Fibroblast of the aortic adventitia (primary cell): ENCODE data around the gene ASIC4. TPM values are rescaled to one million over a fixed set of nuclear protein-coding genes. Genes with fewer than 3 reads are reported as not detected.

Source experiments
- DNase-seq: peaks from one replicate; pipeline ENCODE4 v3.0.0-alpha.2; 2010; ENCODE audit warnings: low read depth
- H3K4me3 ChIP-seq: 2 replicates; pipeline ENCODE4 v1.5.1; 2011; ENCODE audit warnings: low read depth, mild to moderate bottlenecking, control low read depth, low read length, moderate library complexity
- CTCF ChIP-seq: IDR thresholded peaks from 2 replicates; pipeline ENCODE4 v1.5.1; 2011; ENCODE audit warnings: mild to moderate bottlenecking, low read length, control low read depth, inconsistent platforms; ENCODE audit not compliant: insufficient read depth
- total RNA-seq: library from RNA; depleted of rRNA; stranded (reverse); fragments of >200 nt; gene quantifications from 2 replicates; pipeline ENCODE4 v1.2.3, GENCODE V29; 2012; ENCODE audit warnings: low replicate concordance

Gene ASIC4
- total RNA-seq, 1 donor, result not detected

DNA sequence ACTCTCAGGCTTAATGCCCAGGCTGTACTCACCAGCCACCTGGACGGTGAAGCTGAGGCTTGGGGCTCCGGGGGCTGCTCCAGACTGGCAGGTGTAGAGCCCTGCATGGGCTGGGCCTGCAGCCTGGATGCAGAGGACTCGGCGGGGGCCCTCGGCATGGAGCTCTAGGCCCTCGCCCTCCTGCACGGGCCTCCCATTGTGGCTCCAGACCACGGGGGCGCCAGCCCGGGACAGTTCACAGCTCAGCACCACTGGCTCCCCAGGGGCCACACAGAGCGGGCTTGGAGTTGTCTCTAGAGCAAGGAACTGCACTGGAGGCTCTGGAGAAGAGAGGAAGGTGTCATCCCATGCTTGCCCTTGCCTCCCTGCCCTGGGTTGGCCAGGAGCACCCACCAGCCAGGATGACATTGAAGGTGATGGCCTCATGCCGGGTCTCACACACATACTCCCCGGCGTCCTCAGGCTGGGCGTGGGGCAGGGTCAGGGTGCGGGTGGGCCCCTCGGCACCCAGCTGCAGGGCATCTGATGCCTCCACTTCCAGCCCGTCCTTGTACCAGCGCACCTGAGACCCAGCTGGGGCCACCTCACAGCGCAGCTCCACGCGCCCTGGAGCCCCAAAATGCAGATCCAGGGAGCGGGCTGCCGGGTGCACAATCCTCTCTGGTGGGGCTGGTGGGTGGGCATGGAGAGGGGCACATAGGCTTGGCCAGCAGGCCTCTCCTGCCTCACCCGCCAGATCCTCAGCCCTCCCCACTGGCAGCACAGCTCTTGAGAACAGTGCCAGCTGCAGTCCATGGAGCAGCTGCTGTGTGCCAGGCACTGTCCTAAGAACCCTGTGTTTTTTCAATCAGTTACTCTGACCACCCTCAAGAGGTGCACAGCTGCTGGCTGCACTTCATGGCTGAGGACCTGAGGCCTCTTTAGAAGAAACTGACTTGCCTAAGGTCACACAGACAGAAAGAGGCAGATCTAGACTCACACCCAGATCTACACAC, 43.8 kb downstream of the ASIC4 start:
- no peak for TF ChIP-seq CTCF
- DNase-seq, result no peak
- H3K4me3 ChIP-seq, result no peak overlapping the region

DNA sequence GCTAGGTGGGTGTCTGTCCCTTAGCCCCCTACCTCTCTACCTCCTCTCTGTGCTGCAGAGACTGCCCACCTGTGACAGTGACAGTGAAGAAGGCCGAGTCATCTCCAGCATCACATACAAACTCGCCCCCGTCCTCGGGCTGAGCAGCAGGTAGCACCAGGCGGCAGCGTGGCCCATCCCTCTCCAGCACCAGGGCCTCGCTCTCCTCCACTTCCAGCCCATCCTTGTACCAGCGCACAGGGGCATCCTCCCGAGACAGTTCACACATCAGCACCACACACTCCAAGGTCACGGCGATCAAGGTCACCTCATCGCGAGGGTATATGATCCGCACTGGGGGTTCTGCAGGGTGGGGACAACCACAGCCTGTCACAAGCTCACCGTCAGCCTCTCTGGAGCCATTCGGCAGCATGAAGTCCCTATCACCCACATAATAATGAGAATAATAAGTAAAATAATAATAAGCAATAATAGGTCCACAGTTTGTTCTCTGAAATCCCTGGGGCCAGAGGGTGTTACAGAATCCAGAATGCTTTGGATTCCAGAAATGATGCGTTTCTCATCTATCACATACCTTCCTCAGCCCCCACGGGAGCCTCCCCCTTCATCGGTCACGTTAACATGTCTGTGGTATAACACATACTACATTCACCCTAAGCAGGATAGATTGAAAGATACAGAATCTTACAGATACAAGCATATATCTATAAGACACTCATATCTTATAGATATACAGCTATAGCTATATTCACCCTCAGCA, 45.1 kb downstream of the ASIC4 start:
- no peak for TF ChIP-seq CTCF
- H3K4me3 ChIP-seq, result no peak overlapping the region
- no peak for DNase-seq

- peak; percentile 71 for TF ChIP-seq CTCF
- DNase-seq, result no peak
- no peak overlapping the region for H3K4me3 ChIP-seq
Observed at GRCh38 chr2:219560037-219560892, 46.0 kb downstream of the ASIC4 start.

- DNase-seq, result no peak
- no peak overlapping the region for H3K4me3 ChIP-seq
- TF ChIP-seq CTCF, result no peak
Observed at GRCh38 chr2:219560893-219561178, 46.6 kb downstream of the ASIC4 start.

DNA sequence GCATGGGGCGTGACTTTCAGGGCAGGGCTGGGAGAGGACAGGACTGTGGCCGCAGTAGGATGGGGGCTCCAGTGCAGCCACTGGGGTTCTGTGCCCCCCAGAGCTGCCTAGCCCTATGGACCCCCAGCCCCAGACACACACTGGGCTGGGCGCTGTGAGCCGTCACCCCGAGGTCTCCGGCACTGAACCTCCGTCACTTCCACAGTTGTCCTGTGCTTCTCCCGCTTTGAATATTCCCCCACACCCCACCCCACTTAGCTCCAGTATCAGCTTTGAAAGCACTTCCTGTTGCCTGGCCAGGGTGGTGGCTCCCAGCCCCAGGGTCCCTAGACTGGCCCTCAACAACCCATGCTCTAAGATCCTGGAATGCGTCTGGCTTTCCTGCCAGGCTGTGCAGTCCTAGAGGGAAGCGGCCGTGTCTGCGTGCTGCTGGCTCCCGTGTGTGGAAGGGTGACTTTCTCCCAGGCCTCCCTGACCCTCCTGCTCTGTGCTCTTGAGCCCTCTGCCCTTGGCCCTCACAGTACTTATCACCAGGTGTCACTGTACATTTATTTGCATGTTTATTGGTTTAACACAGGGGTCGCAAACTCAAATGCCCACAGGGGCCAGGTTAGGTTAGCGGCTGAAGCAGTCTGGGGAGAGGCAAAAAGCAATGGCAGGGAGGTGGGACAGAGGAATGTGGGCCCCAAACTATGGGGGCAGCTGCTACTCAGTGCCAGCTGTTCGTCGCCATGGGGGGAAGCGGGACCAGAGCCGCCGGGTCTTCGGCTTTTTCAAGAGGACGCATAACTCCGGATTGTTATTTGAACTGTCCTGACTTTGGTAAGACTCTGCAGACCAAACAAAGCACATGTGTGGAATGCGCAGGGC, 47.1 kb downstream of the ASIC4 start:
- TF ChIP-seq CTCF, result no peak
- no peak overlapping the region for H3K4me3 ChIP-seq
- no peak for DNase-seq
